ENCODE data around the gene TUBA8.
A peak's percentile ranks its signal among the peaks of the same experiment; 100 is the strongest.
"Not testable (repeated sequence)": the region's sequence is repeated elsewhere in the genome, so short reads cannot be mapped to it uniquely, and the experiment has no call there.

Gene TUBA8

GRCh38 chr22:18101536-18101935 is 9.1 kb upstream of the TUBA8 start:
- DNase-seq (ENCODE audit: low read depth): no peak
- H3K4me3 ChIP-seq (ENCODE audit: low read depth, low read length): no peak overlapping the region

DNA sequence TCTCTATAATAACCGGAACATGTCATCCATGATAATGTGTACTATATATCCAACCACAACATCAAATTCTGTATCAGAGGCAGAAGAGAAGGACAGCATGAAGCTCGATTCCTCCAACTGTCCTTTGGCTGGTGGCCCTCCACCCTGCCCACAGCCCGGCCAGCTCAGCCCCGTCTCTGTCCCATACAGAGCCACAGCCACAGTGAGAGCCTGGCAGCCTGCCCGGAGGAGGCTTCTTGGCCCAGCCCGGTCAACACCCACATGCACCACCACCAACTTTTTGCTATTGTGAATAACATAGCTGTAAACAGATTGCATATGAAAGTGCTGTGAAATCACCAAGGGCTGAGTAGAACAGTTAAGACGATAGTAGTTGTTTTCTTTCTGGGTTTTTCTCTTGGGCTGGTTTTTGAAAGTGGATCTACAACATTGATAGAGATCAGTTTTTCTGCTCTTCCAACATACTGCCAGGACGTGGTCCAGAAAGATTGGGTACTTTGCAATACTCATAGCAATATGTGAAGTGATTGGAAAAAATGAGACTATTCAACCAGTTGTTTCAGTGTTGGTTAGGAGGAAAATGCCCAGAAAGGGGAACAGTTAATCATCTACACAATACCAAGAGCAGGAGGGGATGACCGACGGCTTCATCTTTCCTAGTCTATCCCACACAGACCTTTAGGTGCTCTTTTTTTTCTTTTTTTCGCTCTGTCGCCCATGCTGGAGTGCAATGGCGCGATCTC is 6.9 kb upstream of the TUBA8 start:
- no peak for DNase-seq (ENCODE audit: low read depth)
- H3K4me3 ChIP-seq (ENCODE audit: low read depth, low read length): no peak overlapping the region

GRCh38 chr22:18104566-18104965 is 6.0 kb upstream of the TUBA8 start:
- peak; percentile 21 for DNase-seq (ENCODE audit: low read depth)
- H3K4me3 ChIP-seq (ENCODE audit: low read depth, low read length): no peak overlapping the region

DNA sequence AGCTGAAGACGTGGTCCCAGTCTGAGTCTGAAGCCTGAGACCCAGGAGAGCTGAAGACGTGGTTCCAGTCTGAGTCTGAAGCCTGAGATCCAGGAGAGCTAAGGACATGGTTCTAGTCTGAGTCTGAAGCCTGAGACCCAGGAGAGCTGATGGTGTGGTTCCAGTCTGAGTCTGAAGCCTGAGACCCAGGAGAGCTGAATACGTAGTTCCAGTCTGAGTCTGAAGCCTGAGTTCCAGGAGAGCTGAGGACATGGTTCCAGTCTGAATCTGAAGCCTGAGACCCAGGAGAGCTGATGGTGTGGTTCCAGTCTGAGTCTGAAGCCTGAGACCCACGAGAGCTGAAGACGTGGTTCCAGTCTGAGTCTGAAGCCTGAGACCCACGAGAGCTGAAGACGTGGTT is 4.6 kb upstream of the TUBA8 start:
- DNase-seq (ENCODE audit: low read depth); H3K4me3 ChIP-seq (ENCODE audit: low read depth, low read length): not testable (repeated sequence)

DNA sequence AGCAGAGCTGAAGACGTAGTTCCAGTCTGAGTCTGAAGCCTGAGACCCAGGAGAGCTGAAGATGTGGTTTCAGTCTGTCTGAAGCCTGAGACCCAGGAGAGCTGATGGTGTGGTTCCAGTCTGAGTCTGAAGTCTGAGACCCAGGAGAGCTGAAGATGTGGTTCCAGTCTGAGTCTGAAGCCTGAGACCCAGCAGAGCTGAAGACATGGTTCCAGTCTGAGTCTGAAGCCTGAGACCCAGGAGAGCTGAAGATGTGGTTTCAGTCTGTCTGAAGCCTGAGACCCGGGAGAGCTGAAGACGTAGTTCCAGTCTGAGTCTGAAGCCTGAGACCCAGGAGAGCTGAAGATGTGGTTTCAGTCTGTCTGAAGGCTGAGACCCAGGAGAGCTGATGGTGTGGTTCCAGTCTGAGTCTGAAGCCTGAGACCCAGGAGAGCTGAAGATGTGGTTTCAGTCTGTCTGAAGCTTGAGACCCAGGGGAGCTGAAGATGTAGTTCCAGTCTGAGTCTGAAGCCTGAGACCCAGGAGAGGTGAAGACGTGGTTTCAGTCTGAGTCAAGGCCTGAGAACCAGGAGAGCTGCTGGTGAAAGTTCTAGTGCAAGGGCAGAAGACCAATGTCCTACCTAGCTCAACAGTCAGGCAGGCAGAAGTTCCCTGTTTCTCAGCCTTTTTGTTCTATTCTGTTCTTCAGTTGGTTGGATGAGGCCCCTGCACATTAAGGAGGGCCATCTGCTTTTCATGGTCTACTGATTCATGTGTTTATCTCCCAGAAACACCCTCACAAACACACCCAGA is 3.9 kb upstream of the TUBA8 start:
- H3K4me3 ChIP-seq (ENCODE audit: low read depth, low read length); DNase-seq (ENCODE audit: low read depth): not testable (repeated sequence)

- no peak for DNase-seq (ENCODE audit: low read depth)
- no peak overlapping the region for H3K4me3 ChIP-seq (ENCODE audit: low read depth, low read length)
Observed at GRCh38 chr22:18108187-18108586, 2.4 kb upstream of the TUBA8 start.

DNA sequence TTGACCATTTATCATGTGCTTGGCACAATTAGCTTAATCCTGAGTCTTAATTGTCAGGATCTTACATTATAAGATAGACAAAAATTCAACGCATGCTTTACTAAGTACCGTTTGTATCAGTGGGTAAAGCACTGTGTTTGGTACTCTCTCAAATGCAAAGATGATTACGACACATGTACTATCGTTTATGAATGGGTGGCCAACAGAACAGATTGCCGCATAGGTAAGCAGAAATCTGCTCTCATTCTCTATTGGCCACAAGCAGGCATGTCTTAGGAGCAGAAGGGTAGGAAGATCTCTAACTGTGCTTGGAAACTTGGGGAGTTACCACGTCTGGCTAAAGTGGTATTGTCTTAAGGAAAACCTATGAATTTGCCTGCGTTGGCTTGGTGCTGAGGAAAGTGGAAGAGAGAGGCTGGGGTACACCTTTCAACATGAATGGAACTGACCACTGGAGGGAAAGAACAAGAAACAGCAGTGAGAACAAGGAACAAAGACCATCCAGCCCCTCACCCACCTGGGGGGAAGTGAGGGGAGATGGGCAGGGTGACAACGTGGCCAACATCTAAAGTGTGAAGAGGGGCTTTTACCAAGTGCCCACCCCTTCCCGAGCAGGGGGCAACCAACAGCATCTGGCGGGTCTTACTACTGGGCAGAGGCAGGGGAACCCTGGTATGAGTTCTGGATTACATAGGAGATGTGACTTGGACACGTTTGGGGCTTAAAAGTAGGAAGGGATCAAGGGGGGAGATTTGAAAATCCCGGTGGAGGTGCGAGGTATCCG is 1.0 kb upstream of the TUBA8 start:
- no peak overlapping the region for H3K4me3 ChIP-seq (ENCODE audit: low read depth, low read length)
- no peak for DNase-seq (ENCODE audit: low read depth)

- peak overlapping the region; percentile 43 for H3K4me3 ChIP-seq (ENCODE audit: low read depth, low read length)
- no peak for DNase-seq (ENCODE audit: low read depth)
Observed at GRCh38 chr22:18110954-18111758, 547 bp downstream of the TUBA8 start.

- H3K4me3 ChIP-seq (ENCODE audit: low read depth, low read length): no peak overlapping the region
- no peak for DNase-seq (ENCODE audit: low read depth)
Observed at GRCh38 chr22:18111759-18112330, 1.2 kb downstream of the TUBA8 start.

GRCh38 chr22:18112440-18112839 is 1.8 kb downstream of the TUBA8 start:
- no peak for DNase-seq (ENCODE audit: low read depth)
- H3K4me3 ChIP-seq (ENCODE audit: low read depth, low read length): no peak overlapping the region

DNA sequence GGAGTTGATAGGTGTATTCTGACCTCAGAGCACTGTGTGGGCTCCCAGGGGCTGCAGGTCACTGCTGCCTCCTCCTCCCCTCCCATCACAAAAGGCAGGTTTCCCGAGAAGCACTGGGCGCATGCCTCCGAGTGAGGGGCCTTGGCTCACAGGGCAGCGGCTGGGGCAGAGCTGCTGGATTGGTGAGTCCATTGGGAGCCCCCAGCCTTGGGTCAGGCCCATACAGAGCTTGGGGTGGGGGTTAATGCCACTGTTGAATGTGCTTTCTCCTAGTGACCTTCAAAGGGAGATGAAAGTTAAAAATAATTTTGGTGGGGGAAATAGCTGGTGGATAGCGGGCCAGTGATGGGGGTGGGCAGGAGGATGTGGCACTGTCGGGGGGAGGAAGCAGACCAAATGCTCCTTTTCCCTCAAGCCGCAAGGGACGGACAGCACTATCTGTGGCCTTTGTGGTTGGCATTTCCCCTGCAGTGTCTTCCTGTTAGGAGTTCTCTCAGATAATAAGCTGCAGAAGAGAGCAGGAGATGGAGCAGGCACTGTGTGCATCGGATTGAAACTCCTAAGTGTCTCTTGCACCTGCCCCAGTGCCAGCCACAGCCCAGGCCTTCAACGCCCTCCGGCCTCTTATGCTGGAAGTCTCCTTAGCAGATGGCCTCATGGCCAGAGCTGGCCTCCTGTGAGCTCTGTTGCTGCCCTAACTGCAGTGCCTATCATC is 3.2 kb downstream of the TUBA8 start:
- no peak overlapping the region for H3K4me3 ChIP-seq (ENCODE audit: low read depth, low read length)
- DNase-seq (ENCODE audit: low read depth): no peak

DNA sequence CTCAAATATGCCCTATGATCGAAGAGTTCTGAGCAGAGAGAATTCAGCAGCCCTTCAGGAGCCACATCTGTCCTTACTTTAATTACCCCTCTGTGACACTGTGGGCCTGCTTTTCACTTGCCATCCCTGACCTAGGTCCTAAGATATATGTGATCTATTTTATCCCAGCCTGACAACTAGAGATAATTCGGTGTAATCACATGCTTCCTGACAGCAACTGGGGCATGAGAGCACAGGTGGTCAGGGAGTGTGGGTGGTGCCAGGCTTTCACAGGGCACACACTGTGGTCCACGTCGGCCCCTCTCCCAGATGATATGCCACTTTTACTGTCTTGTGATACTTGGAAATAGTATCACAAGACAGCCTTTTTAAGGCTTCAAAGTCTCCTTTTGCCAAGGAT is 3.9 kb downstream of the TUBA8 start:
- H3K4me3 ChIP-seq (ENCODE audit: low read depth, low read length): no peak overlapping the region
- no peak for DNase-seq (ENCODE audit: low read depth)

DNA sequence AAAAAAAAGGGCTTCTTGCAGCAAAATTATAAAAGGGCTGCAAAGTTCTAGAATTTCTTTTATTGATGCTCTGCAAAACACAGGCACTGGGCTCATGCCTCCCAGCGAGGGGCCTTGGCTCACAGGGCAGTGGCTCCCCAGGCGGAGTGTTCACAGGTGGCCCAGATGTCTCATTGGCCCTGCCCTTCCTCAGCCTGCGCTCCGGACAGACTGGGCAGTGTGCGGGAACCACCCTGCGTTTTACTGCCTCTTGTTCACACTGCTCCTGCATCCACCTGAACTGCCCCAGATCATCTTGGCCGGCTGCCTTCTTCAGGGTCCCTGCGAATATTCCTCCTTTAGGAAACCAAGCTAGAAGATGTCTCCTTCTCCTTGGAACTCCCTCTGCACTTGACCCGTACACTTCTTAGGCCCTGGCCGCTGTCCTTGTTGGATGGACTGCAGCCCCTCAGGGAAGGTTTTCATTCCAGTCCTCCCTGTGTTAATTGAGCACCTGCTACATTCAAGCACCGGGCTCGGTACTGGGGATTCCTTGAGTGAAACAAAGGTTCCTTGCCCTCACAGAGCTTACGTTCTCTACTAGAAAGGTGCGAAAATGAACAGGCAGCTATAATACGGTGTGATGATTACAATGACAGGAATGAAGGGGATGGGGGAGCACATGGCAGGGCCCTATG is 4.5 kb downstream of the TUBA8 start:
- H3K4me3 ChIP-seq (ENCODE audit: low read depth, low read length): no peak overlapping the region

DNA sequence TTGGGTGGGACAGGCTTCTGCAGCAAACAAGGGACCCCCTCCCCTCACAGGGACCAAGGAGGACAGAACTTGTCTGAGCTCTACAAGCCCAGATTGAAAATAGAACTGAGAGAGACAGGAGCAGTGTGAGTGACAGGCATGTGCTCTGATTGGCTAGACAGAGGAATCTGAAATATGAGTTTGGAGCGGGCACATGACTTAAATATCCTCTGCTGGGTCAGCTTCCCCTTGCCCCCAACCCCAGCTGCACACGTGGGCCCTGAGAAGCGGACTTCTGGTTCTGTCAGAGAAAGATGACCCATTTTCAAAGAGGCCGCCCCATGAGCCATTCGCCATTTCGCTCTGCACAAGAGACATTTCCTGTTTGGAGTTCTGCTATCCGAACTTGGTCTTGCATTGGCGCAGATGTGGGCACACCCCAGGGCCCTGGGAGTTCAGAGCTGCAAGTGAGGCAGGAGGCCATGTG is 5.3 kb downstream of the TUBA8 start:
- H3K4me3 ChIP-seq (ENCODE audit: low read depth, low read length): no peak overlapping the region
- DNase-seq (ENCODE audit: low read depth): no peak

More for the DNA sequence above, 4.5 kb downstream of the TUBA8 start:
- no peak for DNase-seq (ENCODE audit: low read depth)

- no peak overlapping the region for H3K4me3 ChIP-seq (ENCODE audit: low read depth, low read length)
- DNase-seq (ENCODE audit: low read depth): no peak
Observed at GRCh38 chr22:18116634-18117033, 6.0 kb downstream of the TUBA8 start.

DNA sequence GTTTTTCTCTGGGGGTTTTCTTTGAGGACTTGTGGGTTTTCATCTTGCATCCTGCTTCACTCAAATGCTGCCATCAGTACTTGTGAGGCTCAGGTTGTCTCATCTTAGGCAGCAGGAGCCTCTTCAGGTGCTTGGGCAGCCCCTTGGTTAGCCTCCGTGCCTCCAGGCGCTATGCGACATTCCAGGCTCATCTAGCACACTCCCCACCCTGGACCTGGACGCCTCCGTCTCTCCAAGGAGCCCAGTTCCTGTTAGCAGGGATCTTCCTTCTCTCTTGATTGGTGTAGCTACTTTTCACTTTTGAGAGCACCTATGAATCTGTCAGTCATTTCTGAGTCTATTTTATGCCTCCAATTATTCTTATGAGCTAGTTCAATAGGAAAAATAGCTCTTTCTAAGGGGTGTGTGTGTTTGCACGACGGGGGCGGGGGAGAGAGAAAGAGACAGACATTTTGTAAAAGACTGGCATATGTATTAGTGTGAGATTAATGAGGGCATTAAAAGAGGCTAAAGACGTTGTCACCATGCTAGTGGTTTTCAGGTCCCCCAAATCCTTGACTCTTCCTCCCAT is 7.8 kb downstream of the TUBA8 start:
- H3K4me3 ChIP-seq (ENCODE audit: low read depth, low read length): no peak overlapping the region
- DNase-seq (ENCODE audit: low read depth): no peak

DNA sequence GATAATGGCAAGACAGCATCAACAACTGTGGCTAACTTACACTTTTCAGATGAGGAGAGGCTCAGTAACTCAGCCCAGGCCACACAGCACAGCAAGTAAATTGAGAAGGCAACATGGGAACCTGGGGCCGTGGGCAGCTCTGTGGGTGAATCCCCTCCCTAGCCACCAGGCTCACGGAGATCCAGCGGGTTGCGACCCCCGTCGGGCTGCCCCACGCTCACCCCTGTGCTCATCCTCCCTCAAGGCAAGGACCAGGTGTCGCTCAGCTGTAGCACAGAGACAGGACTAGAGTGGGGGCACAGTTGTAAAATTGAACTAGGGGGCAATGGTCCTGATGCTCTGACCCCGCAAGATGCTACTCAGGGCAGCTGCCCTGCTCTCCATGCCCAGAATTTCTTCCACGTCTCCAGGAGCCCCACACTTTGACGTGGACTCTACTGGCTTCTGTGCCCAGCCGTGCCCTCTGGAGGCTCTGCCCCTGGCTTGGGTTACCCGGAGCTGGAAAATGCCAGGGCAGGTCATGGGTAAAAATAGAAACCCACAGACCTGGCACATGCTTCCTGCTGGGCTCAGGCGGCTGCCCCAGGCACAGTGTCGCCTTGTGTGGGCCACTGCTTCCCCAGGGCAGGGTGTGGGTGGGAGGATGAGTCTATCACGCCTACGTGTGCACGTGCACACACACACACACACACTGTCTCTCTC is 9.0 kb downstream of the TUBA8 start:
- H3K4me3 ChIP-seq (ENCODE audit: low read depth, low read length): no peak overlapping the region
- no peak for DNase-seq (ENCODE audit: low read depth)
